Nephron progenitor cell (in vitro differentiated cells): ENCODE measurements around the gene AIRE.

Source experiments
- DNase-seq: peaks from one replicate; pipeline ENCODE4 v3.0.0; 2021
- H3K27ac Mint-ChIP-seq: 2 replicates; pipeline ENCODE4 v1.8.0; 2021; ENCODE audit warnings: mild to moderate bottlenecking, moderate library complexity, mixed read lengths
- H3K27me3 Mint-ChIP-seq: 2 replicates; pipeline ENCODE4 v1.8.0; 2021; ENCODE audit warnings: mild to moderate bottlenecking, low read depth, mixed read lengths; ENCODE audit not compliant: poor library complexity
- H3K36me3 Mint-ChIP-seq: 2 replicates; pipeline ENCODE4 v1.8.0; 2021; ENCODE audit warnings: low read depth, mixed read lengths
- H3K4me1 Mint-ChIP-seq: 2 replicates; pipeline ENCODE4 v1.8.0; 2021; ENCODE audit warnings: mixed read lengths
- H3K4me3 Mint-ChIP-seq: 2 replicates; pipeline ENCODE4 v1.8.0; 2021; ENCODE audit warnings: mild to moderate bottlenecking, moderate library complexity, mixed read lengths
- H3K9me3 Mint-ChIP-seq: 2 replicates; pipeline ENCODE4 v1.8.0; 2021; ENCODE audit warnings: mild to moderate bottlenecking, moderate library complexity, mixed read lengths
- TF ChIP-seq, protein P1 (sequence below): fragments of 200-600 bp; sonication (generic); IDR thresholded peaks from 2 replicates; pipeline ENCODE4 v1.5.0; 2021; ENCODE audit warnings: antibody characterized with exemption

AIRE gene

DNA sequence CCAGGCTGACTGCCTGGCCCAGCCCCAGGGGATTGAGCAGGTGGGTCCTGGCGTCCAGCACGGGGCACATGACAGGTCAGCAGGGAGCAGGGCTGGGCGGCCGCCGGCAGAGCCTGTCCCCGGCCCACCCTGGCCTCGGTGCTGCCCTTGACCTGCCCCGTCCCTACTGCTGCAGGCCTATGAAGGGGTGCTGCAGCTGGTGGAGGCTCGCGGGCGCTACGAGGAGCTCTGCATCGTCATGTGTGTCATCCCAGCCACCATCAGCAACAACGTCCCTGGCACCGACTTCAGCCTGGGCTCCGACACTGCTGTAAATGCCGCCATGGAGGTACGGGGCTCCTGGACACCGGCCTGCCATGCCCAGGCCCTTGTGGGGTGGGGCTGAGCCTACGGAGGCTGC lies 37.9 kb downstream of the AIRE start:
- H3K4me3 Mint-ChIP-seq: no peak overlapping the region
- H3K27ac Mint-ChIP-seq: no peak overlapping the region
- peaks cover under 1% of the 10 kb centered on the region for H3K4me1 Mint-ChIP-seq
- TF ChIP-seq, protein P1, sequence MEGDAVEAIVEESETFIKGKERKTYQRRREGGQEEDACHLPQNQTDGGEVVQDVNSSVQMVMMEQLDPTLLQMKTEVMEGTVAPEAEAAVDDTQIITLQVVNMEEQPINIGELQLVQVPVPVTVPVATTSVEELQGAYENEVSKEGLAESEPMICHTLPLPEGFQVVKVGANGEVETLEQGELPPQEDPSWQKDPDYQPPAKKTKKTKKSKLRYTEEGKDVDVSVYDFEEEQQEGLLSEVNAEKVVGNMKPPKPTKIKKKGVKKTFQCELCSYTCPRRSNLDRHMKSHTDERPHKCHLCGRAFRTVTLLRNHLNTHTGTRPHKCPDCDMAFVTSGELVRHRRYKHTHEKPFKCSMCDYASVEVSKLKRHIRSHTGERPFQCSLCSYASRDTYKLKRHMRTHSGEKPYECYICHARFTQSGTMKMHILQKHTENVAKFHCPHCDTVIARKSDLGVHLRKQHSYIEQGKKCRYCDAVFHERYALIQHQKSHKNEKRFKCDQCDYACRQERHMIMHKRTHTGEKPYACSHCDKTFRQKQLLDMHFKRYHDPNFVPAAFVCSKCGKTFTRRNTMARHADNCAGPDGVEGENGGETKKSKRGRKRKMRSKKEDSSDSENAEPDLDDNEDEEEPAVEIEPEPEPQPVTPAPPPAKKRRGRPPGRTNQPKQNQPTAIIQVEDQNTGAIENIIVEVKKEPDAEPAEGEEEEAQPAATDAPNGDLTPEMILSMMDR: no peak
- H3K9me3 Mint-ChIP-seq: no peaks in the 10 kb centered on the region
- no peaks in the 10 kb centered on the region for H3K36me3 Mint-ChIP-seq
- DNase-seq: no peak
- peaks cover 3% of the 10 kb centered on the region for H3K27me3 Mint-ChIP-seq

DNA sequence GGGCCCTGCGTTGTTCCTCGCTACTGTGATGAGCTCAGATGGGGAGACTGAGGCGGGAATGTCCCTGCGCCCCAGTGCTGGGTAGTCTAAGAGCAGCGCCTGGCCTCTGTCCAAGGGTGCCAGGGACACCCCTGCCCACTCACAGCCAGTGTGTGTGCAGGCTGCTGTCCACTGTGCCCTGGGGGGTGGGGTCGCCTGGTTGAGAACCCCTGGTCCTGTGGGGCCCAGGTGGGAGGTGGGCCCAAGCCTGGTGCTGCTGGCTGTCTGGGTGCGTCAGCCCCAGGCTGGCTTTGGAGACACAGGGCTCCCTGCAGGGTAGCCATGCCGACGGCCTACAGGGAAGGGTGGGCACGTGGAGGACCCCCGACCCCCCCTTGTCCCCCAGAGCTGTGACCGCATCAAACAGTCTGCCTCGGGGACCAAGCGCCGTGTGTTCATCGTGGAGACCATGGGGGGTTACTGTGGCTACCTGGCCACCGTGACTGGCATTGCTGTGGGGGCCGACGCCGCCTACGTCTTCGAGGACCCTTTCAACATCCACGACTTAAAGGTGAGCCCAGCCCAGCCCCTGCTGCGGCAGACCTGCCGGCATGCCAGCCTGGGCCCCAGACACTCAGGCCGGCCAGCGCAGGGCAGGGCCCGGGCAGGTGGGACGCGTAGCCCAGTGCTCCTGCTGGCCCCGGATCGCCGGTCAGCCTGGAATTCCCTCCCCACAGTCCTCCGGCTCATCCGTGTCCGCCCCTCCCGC lies 38.6 kb downstream of the AIRE start:
- TF ChIP-seq, protein P1: no peak
- no peak for DNase-seq
- no peaks in the 10 kb centered on the region for H3K9me3 Mint-ChIP-seq

GRCh38 chr21:44324854-44325107 lies 39.1 kb downstream of the AIRE start:
- Mint-ChIP-seq H3K27me3 (peaks cover 3% of the 10 kb centered on the region), H3K36me3 (no peaks in the 10 kb centered on the region), H3K4me1 (peaks cover 11% of the 10 kb centered on the region), H3K4me3 (no peak overlapping the region), H3K9me3 (no peaks in the 10 kb centered on the region), H3K27ac (no peak overlapping the region)
- DNase-seq: no peak
- TF ChIP-seq, protein P1: no peak

More for the DNA sequence above, 38.6 kb downstream of the AIRE start:
- Mint-ChIP-seq H3K27ac (no peak overlapping the region), H3K36me3 (no peaks in the 10 kb centered on the region), H3K4me1 (peaks cover 7% of the 10 kb centered on the region), H3K4me3 (no peak overlapping the region), H3K27me3 (peaks cover 3% of the 10 kb centered on the region)

GRCh38 chr21:44325386-44326271 lies 40.0 kb downstream of the AIRE start:
- Mint-ChIP-seq H3K4me3 (no peak overlapping the region), H3K36me3 (no peaks in the 10 kb centered on the region), H3K27ac (no peak overlapping the region), H3K4me1 (peaks cover 11% of the 10 kb centered on the region), H3K9me3 (no peaks in the 10 kb centered on the region), H3K27me3 (peaks cover 3% of the 10 kb centered on the region)
- no peak for DNase-seq
- TF ChIP-seq, protein P1: no peak

DNA sequence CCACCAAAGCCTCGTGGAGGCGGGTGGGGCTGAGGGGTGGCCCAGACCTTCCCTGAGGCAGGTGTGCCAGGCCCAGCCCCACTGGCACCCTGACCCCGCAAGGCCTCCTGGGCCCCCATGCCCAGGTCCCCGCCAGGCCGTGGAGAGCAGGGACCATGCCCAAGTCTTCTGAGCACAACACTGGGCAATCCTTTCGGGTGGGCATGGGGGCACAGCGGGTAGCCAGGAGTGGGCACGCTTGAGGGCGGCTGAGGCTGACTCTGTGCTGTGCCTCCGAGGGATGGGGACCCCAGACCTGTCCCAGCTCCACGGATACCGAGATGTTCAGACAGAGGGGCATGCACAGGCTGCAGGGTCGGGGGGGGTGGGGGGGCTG lies 40.6 kb downstream of the AIRE start:
- TF ChIP-seq, protein P1: no peak
- H3K4me3 Mint-ChIP-seq: no peak overlapping the region
- H3K9me3 Mint-ChIP-seq: no peaks in the 10 kb centered on the region
- no peak overlapping the region for H3K27ac Mint-ChIP-seq
- DNase-seq: no peak
- H3K36me3 Mint-ChIP-seq: no peaks in the 10 kb centered on the region
- peaks cover 3% of the 10 kb centered on the region for H3K27me3 Mint-ChIP-seq
- H3K4me1 Mint-ChIP-seq: peaks cover 11% of the 10 kb centered on the region
